HEK293 (cell line): ENCODE measurements around the gene HILPDA.

Experiments
- CTCF ChIP-seq: fragments of 450-650 bp; formaldehyde crosslinking; IDR thresholded peaks from 2 replicates; pipeline ENCODE4 v1.5.1; 2016; ENCODE audit warnings: missing biosample characterization, missing genetic modification characterization
- IKZF3 ChIP-seq: fragments of 450-650 bp; IDR thresholded peaks from 2 replicates; pipeline ENCODE4 v1.5.0; 2018; ENCODE audit warnings: missing biosample characterization, mild to moderate bottlenecking, missing genetic modification characterization, moderate library complexity
- KLF1 ChIP-seq: fragments of 450-650 bp; formaldehyde crosslinking; IDR thresholded peaks from 2 replicates; pipeline ENCODE4 v1.5.1; 2016; ENCODE audit warnings: missing biosample characterization, missing genetic modification characterization
- TCF7L2 ChIP-seq: IDR thresholded peaks from 2 replicates; pipeline ENCODE4 v1.6.1; 2011; ENCODE audit warnings: low read depth, mild to moderate bottlenecking, inconsistent platforms, low read length, moderate library complexity, borderline replicate concordance
- ZBTB26 ChIP-seq: fragments of 450-650 bp; formaldehyde crosslinking; optimal IDR thresholded peaks from 2 replicates; pipeline ENCODE3; 2016; ENCODE audit warnings: missing biosample characterization, mild to moderate bottlenecking, missing genetic modification characterization
- ZNF426 ChIP-seq: fragments of 450-650 bp; formaldehyde crosslinking; IDR thresholded peaks from 2 replicates; pipeline ENCODE4 v1.5.1; 2017; ENCODE audit warnings: missing biosample characterization, missing genetic modification characterization, mild to moderate bottlenecking, inconsistent platforms, moderate library complexity
- ZNF560 ChIP-seq: fragments of 450-650 bp; formaldehyde crosslinking; IDR thresholded peaks from 2 replicates; pipeline ENCODE4 v1.5.1; 2017; ENCODE audit warnings: missing biosample characterization, missing genetic modification characterization, borderline replicate concordance
- ZNF639 ChIP-seq: fragments of 450-650 bp; formaldehyde crosslinking; IDR thresholded peaks from 2 replicates; pipeline ENCODE4 v1.5.1; 2016; ENCODE audit warnings: missing biosample characterization, missing genetic modification characterization

GRCh38 chr7:128422037-128422436, 33.6 kb upstream of the HILPDA start:
- no peak for TF ChIP-seq TCF7L2
- no peak for TF ChIP-seq CTCF
- no peak for TF ChIP-seq ZNF560 (tag by site-specific recombination)
- TF ChIP-seq KLF1 (tag by site-specific recombination): no peak
- no peak for TF ChIP-seq ZNF639
- TF ChIP-seq ZBTB26 (tag by site-specific recombination): no peak
- TF ChIP-seq IKZF3 (tag by site-specific recombination): no peak
- no peak for TF ChIP-seq ZNF426
